Stimulated activated CD4-positive, alpha-beta T cell treated with anti-CD3 and anti-CD28 coated beads, Interleukin-12 subunit alpha, Interleukin-12 subunit beta, amount 100 ng/mL, for 4 hours (primary cell): Measurements from ENCODE around the gene NKTR.
"Not testable (repeated sequence)": the region's sequence is repeated elsewhere in the genome, so short reads cannot be mapped to it uniquely, and the experiment has no call there.

Source experiments
- DNase-seq: peaks from one replicate; pipeline ENCODE4 v3.0.0-alpha.2; 2020

Gene NKTR

DNA sequence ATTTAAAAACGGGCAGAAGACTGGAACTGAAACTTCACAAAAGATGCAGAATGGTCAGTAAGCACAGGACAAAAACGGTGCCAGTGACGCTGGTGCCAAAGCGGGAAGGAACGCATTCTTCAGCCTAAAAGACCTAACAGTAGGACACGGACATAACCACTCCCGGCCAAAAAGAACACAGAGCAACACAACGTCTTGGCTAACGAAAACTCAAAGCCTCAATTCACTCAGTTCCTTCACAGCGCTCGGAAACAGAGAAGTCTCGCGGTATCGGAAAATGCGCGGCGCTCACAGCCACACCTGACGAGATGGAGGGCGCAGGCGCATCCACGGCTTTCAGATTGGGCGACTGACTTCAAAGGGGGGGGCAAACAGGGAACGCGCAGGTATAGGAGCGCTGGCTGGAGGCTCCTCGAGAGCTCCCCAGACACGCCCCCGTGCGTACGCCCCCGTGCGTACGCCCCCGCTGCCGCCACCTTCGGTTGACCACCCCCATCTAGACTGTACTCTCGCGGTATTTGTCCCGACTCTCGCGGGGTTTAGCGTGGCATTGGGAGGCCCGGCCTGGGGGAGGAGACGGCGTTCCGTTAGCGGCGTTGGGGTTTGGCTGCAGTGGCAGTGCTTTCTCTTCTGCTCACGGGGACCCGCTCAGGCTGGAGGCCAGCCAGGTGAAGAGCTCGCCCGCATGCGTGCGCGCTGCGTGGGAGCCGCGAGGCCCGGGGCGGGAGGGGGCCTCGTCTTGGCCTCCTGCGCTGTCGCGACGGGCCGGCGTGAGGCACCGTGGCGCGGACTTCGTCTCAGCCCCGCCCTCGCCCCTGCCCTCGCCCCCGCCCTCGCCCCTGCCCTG lies at the start of gene NKTR:
Gene NKTR (plus strand): TSS at position 576 of the 847 bp plus-strand sequence. CDS start 321 bp downstream, outside the sequence.
- DNase-seq, result peak; percentile 100

GRCh38 chr3:42552830-42553229 lies 47.7 kb upstream of the NKTR start:
- DNase-seq, result no peak

- DNase-seq, result no peak
Measured at GRCh38 chr3:42556089-42556632, 44.3 kb upstream of the NKTR start.

GRCh38 chr3:42556817-42557216 lies 43.7 kb upstream of the NKTR start:
- DNase-seq, result not testable (repeated sequence)

DNA sequence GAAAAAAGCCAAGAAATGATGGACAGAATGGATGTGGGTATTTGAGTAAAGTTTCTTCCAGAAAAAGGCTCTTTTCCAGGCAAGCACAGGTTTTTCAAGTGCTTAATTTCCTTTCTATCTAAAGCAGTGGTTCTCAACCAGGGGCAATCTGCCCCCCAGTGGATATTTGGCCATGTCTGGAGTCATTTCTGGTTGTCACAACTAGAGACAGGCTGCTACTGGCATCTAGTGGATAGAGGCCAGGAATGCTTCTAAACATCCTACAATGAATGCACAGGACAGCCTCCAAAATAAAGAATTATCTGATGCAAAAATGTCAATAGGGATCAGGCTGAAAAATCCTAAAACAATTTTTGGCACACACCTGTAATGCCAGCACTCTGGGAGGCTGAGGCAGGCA lies 42.6 kb upstream of the NKTR start:
- DNase-seq, result no peak

- no peak for DNase-seq
Measured at GRCh38 chr3:42562047-42562907, 38.2 kb upstream of the NKTR start.

DNA sequence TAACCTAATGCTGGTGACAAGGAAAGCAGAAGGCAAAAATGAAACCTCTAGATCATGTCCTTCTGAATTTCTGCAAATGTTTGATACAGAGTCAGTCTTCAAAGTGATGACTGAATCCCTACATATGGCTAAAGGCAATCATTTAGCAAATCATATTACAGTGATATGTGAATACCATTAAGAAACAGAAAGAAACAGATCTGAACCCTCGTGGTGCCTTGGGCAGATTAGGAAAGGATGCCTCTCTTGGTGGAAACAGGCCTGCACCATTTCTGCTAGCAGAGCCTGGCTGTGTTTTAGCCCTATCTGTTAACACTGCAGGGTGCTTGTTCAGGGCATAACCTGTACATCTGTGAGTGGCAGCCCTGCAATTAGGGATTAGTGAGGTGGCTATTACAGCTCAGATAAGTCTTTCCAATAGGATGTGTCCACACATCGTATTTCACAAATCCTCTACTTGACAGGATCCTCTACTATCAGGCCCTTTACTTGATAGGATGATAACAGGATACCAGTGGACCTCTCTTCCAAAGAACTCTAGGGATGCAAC lies 30.8 kb upstream of the NKTR start:
- no peak for DNase-seq

DNA sequence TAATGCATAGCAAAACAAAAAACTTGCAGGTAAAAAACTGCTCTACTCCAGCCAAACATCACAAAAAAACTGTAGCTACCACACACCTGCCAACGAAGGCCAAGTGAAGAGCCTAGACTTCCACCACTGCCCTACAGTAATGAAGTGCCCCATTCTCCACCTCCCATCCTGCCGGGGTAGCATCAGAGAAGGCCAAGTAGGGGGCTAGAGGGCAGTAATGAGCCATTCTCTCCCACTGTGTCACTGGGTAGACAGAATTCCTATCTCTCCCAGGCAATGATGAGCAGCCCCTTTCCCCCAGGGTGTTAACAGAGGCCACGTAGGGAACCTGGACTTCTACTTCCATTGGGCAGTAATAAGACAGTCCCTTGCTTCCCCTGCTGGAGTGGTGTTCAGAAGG lies 28.2 kb upstream of the NKTR start:
- DNase-seq, result no peak

GRCh38 chr3:42575137-42575741 lies 25.2 kb upstream of the NKTR start:
- no peak for DNase-seq

- no peak for DNase-seq
Measured at GRCh38 chr3:42578054-42578453, 22.4 kb upstream of the NKTR start.

DNA sequence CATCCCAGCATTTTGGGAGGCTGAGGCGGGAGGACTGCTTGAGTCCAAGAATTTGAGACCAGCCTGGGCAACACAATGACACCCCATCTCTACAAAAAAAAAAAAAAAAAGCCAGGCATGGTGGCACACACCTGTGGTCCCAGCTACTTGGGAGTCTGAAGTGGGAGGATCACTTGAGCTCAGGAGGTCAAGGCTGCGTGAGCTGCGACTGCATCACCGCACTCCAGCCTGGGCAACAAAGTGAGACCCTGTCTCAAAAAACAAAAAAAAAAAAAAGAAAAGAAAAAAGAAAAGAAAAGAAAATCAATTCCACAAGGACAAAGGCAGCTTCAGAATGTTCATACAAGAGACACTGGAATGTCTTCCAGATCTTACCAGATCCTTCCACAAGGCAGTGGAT lies 21.1 kb upstream of the NKTR start:
- not testable (repeated sequence) for DNase-seq

GRCh38 chr3:42581400-42581708 lies 19.1 kb upstream of the NKTR start:
- no peak for DNase-seq

DNA sequence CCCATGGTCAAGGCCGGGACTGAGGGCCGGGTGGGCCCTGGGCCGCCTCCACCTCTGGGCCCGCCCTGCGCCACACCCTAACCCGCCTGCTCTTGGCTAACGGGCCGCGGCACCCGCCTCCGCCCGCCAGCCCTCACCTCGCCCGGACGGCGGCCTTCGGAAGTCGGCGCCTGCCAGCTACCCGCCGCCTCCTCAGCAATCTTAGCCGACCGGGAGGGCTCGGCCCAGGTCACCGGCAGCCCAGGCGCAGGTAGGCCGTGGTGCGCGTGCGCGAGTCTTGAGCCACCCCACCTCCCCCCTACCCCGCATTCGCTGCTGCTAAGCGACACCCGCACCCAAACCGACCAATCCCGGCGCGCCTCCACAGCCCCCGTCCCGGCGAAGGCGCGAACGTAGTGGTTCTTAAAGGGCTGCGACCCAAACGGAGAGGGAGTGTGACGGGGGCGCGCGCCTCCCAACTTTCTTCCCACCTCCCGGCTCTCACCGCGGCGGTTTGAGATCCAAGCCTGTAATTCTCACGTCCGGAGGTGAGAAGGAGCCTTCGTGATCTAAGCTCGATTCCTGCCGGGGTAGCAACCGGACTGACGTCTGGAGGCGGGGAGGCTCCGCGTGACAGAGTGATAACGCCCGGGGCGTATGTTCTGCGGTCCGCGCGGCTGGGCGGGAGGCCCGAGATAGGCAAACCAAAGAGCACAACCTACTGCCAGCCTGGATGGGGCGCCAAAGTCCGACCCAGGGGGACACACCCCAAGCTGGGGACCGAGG lies 18.6 kb upstream of the NKTR start, which contains the start of gene SEC22C:
Gene SEC22C (minus strand): TSS at position 259 of the 765 bp plus-strand sequence. CDS start 12,921 bp downstream, outside the sequence.
- DNase-seq, result peak; percentile 94

DNA sequence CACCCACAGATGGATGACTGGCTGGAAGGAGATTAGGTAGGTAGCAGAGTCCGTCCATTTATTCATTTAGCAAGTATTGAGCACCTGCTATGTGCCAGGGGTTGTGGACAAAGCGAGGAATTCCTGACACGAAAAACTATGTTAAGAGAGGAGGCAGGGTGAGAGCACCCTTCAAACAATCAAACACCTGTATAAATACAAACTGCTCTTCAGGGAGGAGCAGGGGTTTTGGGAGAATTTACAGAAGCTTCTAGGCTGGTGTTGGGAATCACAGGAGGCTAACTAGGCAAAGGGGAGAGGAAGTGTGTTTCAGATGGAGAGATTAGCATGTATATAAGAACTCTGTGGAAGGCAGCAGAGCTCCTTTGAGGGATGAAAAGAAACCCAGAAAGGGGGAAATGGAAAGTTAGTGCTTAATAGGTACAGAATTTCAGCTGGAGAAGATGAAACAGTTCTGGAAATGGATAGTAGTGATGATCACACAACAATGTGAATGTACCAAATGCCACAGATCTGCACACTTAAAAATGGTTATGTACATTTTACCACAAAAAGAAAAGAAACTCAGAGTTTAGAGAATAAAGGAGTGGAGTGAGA lies 17.9 kb upstream of the NKTR start:
- DNase-seq, result no peak

GRCh38 chr3:42588625-42589024 lies 11.9 kb upstream of the NKTR start:
- DNase-seq, result no peak

DNA sequence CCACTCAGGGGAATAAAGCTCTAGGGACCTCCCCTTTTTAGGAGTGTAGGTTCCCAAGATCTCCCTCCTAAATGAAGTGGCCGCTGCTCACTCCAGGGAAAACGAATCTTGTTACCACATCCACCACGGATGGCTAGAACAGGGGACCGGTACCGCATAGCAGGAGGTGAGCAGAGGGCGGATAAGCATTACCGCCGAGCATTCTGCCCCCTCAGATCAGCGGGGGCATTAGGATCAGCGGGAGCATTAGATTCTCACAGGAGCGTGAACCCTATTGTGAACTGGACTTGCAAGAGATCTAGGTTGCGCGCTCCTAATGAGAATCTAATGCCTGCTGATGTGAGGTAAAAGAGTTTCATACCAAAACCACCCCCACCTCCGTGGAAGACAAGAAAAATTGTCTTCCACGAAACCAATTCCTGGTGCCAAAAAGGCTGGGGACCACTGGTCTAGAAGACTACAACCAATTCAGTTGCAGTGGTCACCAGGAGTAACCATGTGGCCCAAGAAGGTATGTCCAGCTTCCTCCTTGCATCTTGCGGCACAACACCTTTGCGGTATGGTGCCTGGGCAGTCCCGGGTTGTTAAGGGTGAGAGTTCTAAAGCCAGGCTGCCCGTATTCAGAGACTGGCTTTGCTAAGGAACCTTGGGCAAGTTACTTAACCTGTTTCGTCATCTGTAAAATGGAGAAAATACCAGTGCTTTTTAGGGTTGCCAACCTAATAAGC lies 10.9 kb upstream of the NKTR start:
- DNase-seq, result no peak

DNA sequence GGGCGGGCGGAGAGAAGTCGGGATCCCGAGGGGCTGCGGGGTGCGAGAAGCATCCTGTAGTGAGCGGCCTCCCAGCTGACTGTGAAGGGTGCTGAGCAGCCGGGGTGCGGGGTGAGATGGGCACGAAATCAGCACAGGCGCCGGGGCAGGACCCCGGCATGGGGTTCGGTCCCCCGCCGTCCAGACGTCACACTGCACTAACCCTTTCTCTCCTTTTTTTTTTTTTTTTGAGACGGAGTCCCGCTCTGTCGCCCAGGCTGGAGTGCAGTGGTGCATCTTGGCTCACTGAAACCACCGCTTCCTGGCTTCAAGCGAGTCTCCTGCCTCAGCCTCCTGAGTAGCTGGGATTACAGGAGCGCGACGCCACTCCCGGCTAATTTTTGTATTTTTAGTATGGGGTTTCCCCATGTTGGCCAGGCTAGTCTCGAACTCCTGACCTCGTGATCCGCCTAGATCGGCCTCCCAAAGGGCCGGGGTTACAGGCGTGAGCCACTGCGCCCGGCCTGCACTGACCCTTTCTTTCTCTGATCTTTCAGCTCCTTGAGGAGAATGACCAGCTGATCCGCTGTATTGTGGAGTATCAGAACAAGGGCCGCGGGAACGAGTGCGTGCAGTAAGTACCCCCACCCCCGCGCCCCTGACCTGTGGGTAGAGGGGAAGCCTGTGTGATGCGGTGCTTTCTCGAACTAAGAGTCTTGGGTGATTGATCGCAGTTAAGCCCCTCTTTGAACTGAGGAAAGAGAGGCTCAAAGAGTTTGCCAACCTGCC lies 9.3 kb upstream of the NKTR start:
- DNase-seq, result no peak

- DNase-seq, result no peak
Measured at GRCh38 chr3:42591811-42592210, 8.7 kb upstream of the NKTR start.

GRCh38 chr3:42593635-42594034 lies 6.9 kb upstream of the NKTR start:
- DNase-seq, result no peak

DNA sequence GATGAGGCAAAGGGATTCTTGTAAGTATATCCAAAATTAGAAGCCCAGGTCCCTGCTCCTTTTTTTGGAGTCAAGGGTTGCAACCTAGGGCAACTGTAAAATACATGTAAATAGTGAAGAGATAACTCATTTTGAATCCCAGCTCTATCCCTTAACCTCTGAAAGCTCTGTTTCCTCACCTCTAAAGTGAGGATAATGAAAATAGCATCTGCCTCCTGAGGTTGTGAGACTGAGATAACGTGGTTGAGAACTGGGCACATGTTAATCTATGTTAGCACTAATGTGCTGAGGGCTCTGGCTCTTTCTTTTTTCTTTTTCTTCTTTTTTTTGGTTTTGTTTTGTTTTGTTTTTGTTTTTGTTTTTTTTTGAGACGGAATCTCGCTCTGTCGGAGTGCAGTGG lies 4.8 kb upstream of the NKTR start:
- no peak for DNase-seq
